DMS153 treated with DMSO at 0.1 percent for 48 hours (cell line): Measurements from ENCODE around the gene PKP4.

Source experiments
- DNase-seq: peaks from one replicate; lab custom pipeline; 2025; ENCODE audit not compliant: unreplicated experiment; lab: John Stamatoyannopoulos, UW

Gene PKP4

DNA sequence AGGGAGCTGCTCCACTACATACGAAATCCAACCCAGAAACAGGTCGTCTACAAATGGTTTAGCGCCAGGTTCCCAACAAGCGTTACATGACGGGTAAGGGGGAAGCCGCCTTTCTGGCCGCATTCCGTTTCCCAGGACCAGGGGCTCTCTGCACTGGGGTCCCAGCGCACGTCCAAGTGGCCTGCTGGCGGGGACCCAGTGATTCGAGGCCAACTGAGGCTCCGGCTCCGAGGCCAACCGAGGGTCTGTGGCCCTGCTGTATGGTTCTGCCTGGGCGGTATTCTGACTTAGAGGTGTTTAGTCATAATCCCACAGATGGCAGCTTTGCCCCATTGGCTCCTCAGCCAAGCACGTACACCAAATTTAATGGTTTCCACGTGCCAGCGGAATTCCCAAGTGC, 127.2 kb downstream of the PKP4 start:
- DNase-seq, result no peak

DNA sequence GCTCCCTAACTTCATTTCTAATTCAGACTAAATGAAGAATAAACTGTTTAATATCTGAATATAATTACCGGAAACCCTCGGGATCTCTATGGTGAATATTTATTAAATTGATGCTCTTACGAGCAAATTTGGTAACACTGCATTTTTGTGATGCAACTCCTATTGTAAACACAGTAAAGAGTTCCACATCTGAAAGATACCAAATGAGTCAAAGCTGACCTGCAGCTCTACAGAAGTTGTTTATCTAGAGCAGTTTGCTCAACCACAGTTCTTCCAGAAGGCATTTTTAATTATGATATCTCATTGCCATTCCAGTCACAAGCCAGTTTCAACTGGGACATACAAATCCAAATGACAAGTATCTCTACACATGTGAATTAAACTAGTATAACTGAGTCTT, 129.7 kb downstream of the PKP4 start:
- DNase-seq, result no peak

DNA sequence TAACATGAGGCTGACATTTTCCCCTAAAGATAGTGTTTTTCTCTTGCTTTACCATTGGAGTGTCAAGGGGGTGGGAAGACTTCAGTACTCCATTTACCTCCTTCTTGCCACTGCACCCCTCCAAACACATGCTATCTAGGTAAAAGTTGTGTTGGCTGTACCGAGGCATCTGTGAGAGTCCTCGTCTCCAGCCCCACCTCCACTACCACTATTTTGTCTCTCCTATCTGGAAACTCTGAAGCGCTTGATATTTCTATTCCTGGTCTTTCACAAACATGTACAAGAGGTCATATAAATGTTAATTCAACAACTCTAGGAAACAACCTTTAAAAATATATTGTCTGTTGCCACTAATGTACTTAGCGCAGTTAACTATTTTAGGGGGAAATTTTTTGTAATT, 132.6 kb downstream of the PKP4 start:
- no peak for DNase-seq

GRCh38 chr2:158598862-158599517, 142.2 kb downstream of the PKP4 start:
- DNase-seq, result no peak

- DNase-seq, result no peak
These were observed 142.9 kb downstream of the PKP4 start for GRCh38 chr2:158599609-158600008.

DNA sequence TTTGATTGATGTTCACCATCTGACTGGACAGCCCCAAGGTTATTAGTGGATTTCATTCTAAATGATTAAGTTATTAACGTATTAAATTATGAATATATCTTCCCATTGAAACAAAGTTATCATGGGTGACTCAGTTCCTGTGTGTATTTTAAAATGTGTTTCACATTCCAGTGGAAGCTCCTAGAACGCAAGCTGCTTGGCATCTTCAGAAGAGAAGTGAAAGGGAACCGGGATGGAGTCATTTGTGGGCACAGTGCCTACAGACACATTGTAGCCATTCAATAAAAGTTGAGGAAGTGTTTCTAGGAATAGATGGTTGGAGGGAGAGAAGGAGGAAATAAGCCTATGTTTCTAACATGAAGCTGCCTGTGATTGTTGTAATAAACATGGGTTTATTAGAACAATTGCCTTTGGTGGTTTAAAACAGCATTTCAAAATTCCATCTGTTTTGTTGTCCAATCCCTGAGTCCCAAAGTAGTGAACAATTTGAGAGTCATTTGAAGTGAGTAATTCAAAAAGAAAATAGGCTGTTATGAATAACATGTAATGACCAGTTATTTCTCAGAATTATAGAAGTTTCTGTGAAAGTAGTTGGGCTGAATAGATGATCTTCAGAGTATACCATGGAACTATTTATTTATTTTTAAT, 143.5 kb downstream of the PKP4 start:
- DNase-seq, result no peak

- DNase-seq, result no peak
These were observed 145.3 kb downstream of the PKP4 start for GRCh38 chr2:158602027-158602426.

GRCh38 chr2:158603205-158603604, 146.5 kb downstream of the PKP4 start:
- DNase-seq, result no peak

DNA sequence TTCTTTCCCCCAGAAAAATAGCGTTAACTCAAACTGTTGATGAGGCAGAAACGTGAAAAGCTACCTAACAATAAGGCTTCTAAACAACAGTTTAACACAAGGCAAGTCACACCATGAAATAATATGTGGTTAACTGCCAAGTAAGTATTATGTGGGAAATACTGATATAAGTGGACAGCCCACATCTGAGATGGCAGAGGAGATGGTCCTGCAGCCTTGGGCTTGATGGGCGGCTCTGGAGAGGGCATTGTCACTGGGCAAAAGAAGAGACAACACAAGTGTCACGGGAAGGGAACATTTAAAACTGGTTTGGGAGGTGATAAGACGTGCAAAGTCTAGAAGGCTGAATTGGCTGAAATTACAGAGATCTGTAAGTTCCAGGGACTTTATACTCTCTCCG, 147.2 kb downstream of the PKP4 start:
- no peak for DNase-seq

GRCh38 chr2:158610059-158610458, 153.3 kb downstream of the PKP4 start:
- DNase-seq, result no peak

- DNase-seq, result no peak
These were observed 159.8 kb downstream of the PKP4 start for GRCh38 chr2:158616480-158617000.

DNA sequence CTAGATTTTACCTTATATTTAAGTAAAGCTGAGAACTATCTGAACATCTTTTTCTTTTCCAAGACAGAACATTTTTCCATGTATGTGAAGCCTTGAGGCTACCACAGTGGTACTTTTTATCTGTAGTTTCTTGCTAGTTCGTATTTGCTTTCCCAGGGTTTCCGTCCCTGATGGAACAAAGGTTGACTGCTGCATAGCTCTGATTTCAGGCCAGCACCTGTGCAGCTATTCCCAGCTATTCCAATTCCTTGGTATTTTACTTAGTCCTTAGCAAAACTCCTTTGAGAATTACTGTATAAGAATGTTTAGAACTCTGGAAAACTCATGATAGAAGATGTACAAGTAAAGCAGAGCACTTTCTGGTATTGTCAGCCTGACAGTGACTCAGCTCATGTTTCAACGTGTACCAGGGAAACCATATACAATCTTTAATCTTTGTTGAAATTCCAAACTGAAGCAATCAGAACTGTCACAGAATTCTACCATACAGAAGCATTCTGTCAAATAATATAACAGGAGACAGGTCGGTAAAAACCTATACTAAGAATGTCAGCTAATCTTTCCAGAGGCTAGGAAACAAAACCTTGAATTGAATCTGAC, 162.2 kb downstream of the PKP4 start:
- DNase-seq, result no peak

DNA sequence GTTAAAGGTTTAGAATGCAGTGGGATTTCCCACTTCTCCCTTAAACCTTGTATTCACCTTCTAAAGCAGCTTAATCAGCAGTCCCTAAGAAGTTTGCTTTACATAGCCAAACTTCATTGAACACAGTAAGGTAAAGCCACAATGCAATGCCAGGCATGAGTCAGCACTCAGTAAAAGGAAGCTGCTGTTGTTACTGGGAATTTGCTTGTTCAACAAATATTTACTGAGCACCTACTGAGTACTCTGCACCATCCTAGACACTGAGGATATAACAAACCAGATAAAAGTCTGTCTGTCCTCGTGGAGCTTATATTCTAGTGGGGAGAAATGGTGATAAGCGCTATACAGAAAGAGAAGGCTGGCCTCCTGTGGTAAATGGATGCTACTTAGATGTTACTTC, 162.7 kb downstream of the PKP4 start:
- no peak for DNase-seq

GRCh38 chr2:158620656-158621055, 163.9 kb downstream of the PKP4 start:
- DNase-seq, result no peak

GRCh38 chr2:158624071-158624667, 167.4 kb downstream of the PKP4 start:
- no peak for DNase-seq

DNA sequence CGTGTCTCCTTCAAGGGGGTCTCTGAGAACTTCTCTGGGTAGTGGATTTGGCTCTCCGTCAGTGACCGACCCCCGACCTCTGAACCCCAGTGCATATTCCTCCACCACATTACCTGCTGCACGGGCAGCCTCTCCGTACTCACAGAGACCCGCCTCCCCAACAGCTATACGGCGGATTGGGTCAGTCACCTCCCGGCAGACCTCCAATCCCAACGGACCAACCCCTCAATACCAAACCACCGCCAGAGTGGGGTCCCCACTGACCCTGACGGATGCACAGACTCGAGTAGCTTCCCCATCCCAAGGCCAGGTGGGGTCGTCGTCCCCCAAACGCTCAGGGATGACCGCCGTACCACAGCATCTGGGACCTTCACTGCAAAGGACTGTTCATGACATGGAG, 168.2 kb downstream of the PKP4 start:
- DNase-seq, result no peak

DNA sequence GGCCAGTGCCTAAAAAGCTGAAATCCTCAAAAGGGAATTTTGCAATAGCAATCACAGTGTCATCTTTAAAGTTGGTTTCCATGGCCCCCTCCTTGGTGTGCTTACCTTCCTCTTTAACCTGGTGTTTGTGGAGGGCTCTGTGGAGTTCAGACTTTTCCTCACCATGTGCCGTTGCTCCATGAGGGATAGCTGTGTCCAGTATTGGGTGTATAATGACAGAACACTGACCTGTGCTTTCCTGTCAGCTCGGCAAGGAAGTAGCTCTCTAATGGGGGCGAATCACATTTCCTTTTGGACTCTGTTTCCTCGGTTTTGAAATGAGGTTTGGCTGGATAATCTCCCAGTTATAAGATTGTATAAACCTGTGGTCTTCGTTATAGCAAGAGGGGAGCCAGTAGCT, 172.4 kb downstream of the PKP4 start:
- DNase-seq, result no peak

DNA sequence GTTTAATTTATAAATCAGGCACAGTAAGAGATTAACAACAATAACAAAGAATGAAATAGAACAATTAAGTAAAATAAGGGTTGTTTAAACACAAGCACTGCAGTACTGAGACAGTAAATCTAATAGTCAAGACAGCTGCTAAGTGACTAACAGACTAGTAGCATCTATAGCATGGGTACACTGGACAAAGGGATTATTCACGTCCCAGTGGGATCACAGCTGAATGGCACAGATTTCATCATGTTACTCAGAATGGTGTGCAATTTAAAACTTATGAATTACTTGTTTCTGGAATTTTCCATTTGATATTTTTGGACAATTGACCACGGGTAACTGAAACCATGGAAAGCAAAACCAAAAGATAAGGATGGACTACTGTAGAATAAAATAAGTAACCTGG, 176.5 kb downstream of the PKP4 start:
- no peak for DNase-seq

- no peak for DNase-seq
These were observed 177.9 kb downstream of the PKP4 start for GRCh38 chr2:158634627-158635026.

DNA sequence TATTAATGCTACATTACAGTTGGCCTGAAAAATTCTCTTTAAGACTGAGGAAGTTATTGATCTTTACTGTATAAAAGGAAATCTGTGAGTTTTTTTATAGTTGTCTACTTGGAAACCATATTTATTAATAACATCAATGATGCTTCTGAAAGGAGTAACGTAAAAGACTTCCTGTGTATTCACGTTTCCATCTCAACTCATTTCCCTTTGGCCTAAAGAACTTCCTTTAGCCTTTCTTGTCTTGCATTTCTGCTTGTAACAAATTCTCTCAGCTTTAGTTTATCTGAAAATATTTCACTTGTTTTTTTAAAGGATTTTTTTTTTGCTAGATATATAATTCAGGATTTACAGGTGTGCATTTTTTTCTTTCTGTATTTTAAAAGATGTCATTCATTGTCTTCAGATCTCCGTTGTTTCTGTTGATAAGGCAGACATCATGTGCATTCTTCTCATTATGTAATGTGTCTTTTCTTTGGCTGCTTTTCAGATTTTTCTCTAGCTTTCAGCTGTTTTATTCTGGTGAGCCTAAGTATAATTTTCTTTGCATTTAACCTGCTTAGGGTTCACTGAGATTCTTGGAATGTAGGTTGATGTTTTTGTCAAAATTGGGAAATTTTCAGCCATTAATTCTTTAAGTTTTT, 179.3 kb downstream of the PKP4 start:
- no peak for DNase-seq

DNA sequence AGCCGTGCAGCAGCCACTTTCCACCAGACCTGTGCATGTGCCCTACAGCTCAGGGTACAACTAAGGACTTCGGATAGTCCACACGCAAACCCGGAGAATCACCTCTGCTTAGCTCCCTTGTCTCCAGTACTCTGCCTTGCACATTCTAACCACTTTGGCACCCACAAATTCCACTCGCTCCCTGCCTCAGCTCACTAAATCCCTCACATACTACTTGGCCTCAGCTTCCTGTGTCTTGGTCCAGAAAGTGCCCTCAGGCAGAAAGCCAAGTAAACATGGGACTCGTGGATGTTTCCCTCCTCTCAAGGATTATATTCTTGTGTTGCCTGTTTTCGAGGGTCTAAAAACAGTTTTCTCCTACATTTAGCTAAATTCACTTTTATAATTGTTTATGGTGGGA, 180.6 kb downstream of the PKP4 start:
- DNase-seq, result no peak

DNA sequence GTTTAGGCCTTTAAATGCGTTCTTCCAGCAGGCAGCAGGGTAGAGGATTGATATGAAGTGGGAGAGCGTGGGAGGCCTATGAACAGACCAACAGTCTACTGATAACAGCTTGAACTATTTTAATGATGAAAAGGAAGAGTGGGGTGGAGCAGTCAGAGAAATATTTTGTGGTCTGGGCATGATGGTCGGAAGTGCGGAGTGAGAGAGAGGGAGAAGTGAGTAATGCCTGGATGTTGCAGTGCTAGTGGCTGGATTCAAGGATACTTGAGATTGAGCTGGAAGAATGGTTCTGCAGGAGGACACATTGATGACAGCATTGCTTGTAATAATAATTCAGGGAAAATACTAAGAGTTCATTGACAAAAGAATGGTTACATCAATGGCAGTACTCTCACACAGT, 187.4 kb downstream of the PKP4 start:
- DNase-seq, result no peak
